Smooth muscle cell (in vitro differentiated cells): ENCODE results near the gene PLCH1. TPM values are rescaled to one million over a fixed set of nuclear protein-coding genes. Genes with fewer than 3 reads are reported as not detected.

Source experiments
- DNase-seq: peaks from one replicate; lab custom pipeline; 2025; ENCODE audit not compliant: unreplicated experiment; lab: John Stamatoyannopoulos, UW
- H2AFZ ChIP-seq: fragments of 200-600 bp; sonication (generic); 2 replicates; pipeline ENCODE4 v1.6.0; 2016; ENCODE audit warnings: antibody characterized with exemption, low read depth, mild to moderate bottlenecking
- H3F3A ChIP-seq: fragments of 200-600 bp; sonication (generic); 2 replicates; pipeline ENCODE4 v1.6.0; 2017; ENCODE audit warnings: antibody characterized with exemption, low read depth
- H3K27ac ChIP-seq: fragments of 200-600 bp; sonication (generic); 2 replicates; pipeline ENCODE4 v1.5.1; 2016; ENCODE audit warnings: low read depth, mild to moderate bottlenecking
- H3K27me3 ChIP-seq: fragments of 200-600 bp; sonication (generic); 2 replicates; pipeline ENCODE4 v1.6.1; 2016; ENCODE audit warnings: low read depth, mild to moderate bottlenecking
- H3K36me3 ChIP-seq: fragments of 200-600 bp; sonication (generic); 2 replicates; pipeline ENCODE4 v1.5.1; 2016; ENCODE audit warnings: low read depth
- H3K4me1 ChIP-seq: fragments of 200-600 bp; sonication (generic); 2 replicates; pipeline ENCODE4 v1.5.1; 2016; ENCODE audit warnings: low read depth
- H3K4me2 ChIP-seq: fragments of 200-600 bp; sonication (generic); 2 replicates; pipeline ENCODE4 v1.6.0; 2016; ENCODE audit warnings: mild to moderate bottlenecking
- H3K4me3 ChIP-seq: fragments of 200-600 bp; sonication (generic); 2 replicates; pipeline ENCODE4 v1.5.1; 2016; ENCODE audit warnings: mild to moderate bottlenecking
- H3K79me2 ChIP-seq: fragments of 200-600 bp; sonication (generic); 2 replicates; pipeline ENCODE4 v1.6.0; 2016; ENCODE audit warnings: low read depth, mild to moderate bottlenecking
- H3K9ac ChIP-seq: fragments of 200-600 bp; sonication (generic); 2 replicates; pipeline ENCODE4 v1.6.0; 2016; ENCODE audit warnings: low read depth
- H3K9me3 ChIP-seq: fragments of 200-600 bp; sonication (generic); replicated peaks from 2 replicates; pipeline ENCODE4 v1.5.1; 2016; ENCODE audit warnings: low read depth
- H4K20me1 ChIP-seq: fragments of 200-600 bp; sonication (generic); 2 replicates; pipeline ENCODE4 v1.6.0; 2016; ENCODE audit warnings: low read depth
- WGBS: methylation state at CpG from one replicate; pipeline ENCODE4 v1.1.7; 2016; ENCODE audit warnings: low lambda C conversion rate; 5-methylcytosine and 5-hydroxymethylcytosine counted together
- polyA plus RNA-seq: library from polyadenylated mRNA; unstranded; fragments of >200 nt; fragmentation: Nextera tagmentation; extraction: Ambion mirVana; gene quantifications from 2 replicates; pipeline ENCODE4 v1.2.1, GENCODE V29; 2016
- total RNA-seq: library from RNA; depleted of rRNA; stranded (reverse); fragments of >200 nt; gene quantifications from 2 replicates; pipeline ENCODE4 v1.2.3, GENCODE V29; 2014
- TF ChIP-seq, protein P1 (sequence below): fragments of 200-600 bp; sonication (generic); IDR thresholded peaks from 2 replicates; pipeline ENCODE4 v1.5.1; 2017; ENCODE audit warnings: borderline replicate concordance, mild to moderate bottlenecking, antibody characterized with exemption; ENCODE audit not compliant: insufficient read depth, poor library complexity, severe bottlenecking

PLCH1 gene
- total and polyA plus RNA-seq, 2 experiments from 2014 or later, result 0.36 TPM; not detected in 1

- Histone ChIP-seq H3K79me2 (no peaks in the 10 kb centered on the region), H3K4me3 (no peak overlapping the region), H3K4me2 (no peak overlapping the region), H4K20me1 (no peaks in the 10 kb centered on the region), H3K36me3 (no peaks in the 10 kb centered on the region), H3K4me1 (no peaks in the 10 kb centered on the region), H2AFZ (no peak overlapping the region), H3K9ac (no peak overlapping the region), H3F3A (no peaks in the 10 kb centered on the region), H3K9me3 (no peaks in the 10 kb centered on the region), H3K27ac (no peak overlapping the region), H3K27me3 (no peaks in the 10 kb centered on the region)
- TF ChIP-seq, protein P1, sequence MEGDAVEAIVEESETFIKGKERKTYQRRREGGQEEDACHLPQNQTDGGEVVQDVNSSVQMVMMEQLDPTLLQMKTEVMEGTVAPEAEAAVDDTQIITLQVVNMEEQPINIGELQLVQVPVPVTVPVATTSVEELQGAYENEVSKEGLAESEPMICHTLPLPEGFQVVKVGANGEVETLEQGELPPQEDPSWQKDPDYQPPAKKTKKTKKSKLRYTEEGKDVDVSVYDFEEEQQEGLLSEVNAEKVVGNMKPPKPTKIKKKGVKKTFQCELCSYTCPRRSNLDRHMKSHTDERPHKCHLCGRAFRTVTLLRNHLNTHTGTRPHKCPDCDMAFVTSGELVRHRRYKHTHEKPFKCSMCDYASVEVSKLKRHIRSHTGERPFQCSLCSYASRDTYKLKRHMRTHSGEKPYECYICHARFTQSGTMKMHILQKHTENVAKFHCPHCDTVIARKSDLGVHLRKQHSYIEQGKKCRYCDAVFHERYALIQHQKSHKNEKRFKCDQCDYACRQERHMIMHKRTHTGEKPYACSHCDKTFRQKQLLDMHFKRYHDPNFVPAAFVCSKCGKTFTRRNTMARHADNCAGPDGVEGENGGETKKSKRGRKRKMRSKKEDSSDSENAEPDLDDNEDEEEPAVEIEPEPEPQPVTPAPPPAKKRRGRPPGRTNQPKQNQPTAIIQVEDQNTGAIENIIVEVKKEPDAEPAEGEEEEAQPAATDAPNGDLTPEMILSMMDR, result no peak
- DNase-seq, result no peak
- 84% methylated on average over 4 of the region's 4 CpGs for WGBS
Observed at GRCh38 chr3:155790272-155790925, 45.5 kb upstream of the PLCH1 start.

DNA sequence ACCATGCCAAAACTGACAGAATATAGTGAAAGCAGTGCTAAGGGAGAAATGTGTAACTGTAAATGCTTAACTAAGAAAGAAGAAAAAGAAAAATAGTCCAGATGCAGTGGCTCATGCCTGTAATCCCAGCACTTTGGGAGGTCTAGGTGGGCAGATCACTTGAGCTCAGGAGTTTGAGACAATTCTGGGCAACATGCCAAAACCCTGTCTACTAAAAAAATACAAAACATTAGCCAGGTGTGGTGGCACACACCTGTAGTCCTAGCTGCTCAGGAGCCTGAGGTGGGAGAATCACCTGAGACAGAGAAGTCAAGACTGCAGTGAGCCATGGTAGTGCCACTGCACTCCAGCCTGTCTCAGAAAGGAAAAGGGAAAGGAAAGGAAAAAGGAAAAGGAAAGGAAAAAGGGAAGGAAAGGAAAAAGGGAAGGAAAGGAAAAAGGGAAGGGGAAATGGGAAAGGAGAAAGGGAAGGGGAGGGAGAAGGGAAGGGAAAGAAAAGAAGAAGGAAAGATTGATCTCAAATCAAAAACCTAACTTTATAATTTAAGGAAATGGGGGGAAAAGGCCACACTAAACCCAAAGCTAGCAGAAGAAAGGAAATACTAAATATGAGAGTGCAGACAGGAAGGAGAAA, 40.9 kb upstream of the PLCH1 start:
- no peaks in the 10 kb centered on the region for H3K4me1 ChIP-seq
- no peaks in the 10 kb centered on the region for H3K36me3 ChIP-seq
- no peaks in the 10 kb centered on the region for H4K20me1 ChIP-seq
- H3K27me3 ChIP-seq, result no peaks in the 10 kb centered on the region
- no peaks in the 10 kb centered on the region for H3K79me2 ChIP-seq
- no peak overlapping the region for H3K4me2 ChIP-seq
- no peak overlapping the region for H3K9ac ChIP-seq
- no peak overlapping the region for H2AFZ ChIP-seq
- H3K9me3 ChIP-seq, result peaks cover 5% of the 10 kb centered on the region
- TF ChIP-seq, protein P1, result no peak
- no peaks in the 10 kb centered on the region for H3F3A ChIP-seq
- no peak for DNase-seq
- H3K4me3 ChIP-seq, result no peak overlapping the region
- no peak overlapping the region for H3K27ac ChIP-seq

DNA sequence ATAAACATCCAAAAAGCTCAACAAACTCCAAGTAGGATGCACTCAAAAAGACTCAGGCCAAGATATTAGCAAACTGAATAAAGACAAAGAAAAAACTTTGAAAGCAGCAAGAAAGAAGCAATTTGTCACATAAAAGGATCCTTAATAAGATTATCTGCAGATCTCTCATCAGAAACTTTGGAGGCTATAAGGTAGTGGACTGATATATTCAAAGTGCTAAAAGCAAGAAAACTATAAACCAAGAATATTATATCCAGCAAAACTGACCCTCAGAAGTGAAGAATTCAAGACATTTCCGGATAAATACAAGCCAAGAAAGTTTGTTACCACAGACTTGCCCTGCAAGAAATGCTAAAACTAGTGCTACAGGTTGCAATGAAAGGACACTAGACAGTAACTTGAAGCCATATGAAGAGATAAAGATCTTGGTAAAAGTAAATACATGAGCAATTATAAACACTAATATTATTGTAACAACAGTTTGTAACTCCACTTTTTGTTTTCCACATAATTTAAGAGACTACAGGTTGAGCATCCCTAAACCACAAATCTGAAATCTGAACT, 37.6 kb upstream of the PLCH1 start:
- H3K4me1 ChIP-seq, result no peaks in the 10 kb centered on the region
- no peak for DNase-seq
- no peaks in the 10 kb centered on the region for H3F3A ChIP-seq
- peaks cover 5% of the 10 kb centered on the region for H3K9me3 ChIP-seq
- H3K4me3 ChIP-seq, result no peak overlapping the region
- no peak overlapping the region for H3K4me2 ChIP-seq
- H3K79me2 ChIP-seq, result no peaks in the 10 kb centered on the region
- no peaks in the 10 kb centered on the region for H3K36me3 ChIP-seq
- H3K9ac ChIP-seq, result no peak overlapping the region
- H3K27ac ChIP-seq, result no peak overlapping the region
- WGBS, result 92% methylated on average over 1 of the region's 1 CpG
- TF ChIP-seq, protein P1, result no peak
- H3K27me3 ChIP-seq, result no peaks in the 10 kb centered on the region
- no peak overlapping the region for H2AFZ ChIP-seq
- no peaks in the 10 kb centered on the region for H4K20me1 ChIP-seq
